ENCODE data around the gene C1QTNF9. TPM values are rescaled to one million over a fixed set of nuclear protein-coding genes. Genes with fewer than 3 reads are reported as not detected.

The C1QTNF9 gene
- total RNA-seq, 1 experiment from 2014 or later, result not detected

- H3K27me3 ChIP-seq, result no peaks in the 10 kb centered on the region
- no peak overlapping the region for H3K4me3 ChIP-seq
- H3K36me3 ChIP-seq, result no peaks in the 10 kb centered on the region
- no peak for DNase-seq
- H3K9me3 ChIP-seq, result no peaks in the 10 kb centered on the region
Measured at GRCh38 chr13:24277761-24278160, 31.6 kb upstream of the C1QTNF9 start.

GRCh38 chr13:24279327-24280110 lies 29.9 kb upstream of the C1QTNF9 start:
- no peak for DNase-seq
- Histone ChIP-seq H3K9me3 (no peaks in the 10 kb centered on the region), H3K4me3 (no peak overlapping the region), H3K36me3 (no peaks in the 10 kb centered on the region; the same call in 1 of the 2 replicates), H3K27me3 (no peaks in the 10 kb centered on the region)

GRCh38 chr13:24280720-24281119 lies 28.7 kb upstream of the C1QTNF9 start:
- Histone ChIP-seq H3K9me3 (no peaks in the 10 kb centered on the region), H3K27me3 (no peaks in the 10 kb centered on the region), H3K4me3 (no peak overlapping the region), H3K36me3 (no peaks in the 10 kb centered on the region; the same call in 1 of the 2 replicates)
- DNase-seq, result no peak

GRCh38 chr13:24281188-24282008 lies 28.0 kb upstream of the C1QTNF9 start:
- H3K4me3 ChIP-seq, result no peak overlapping the region
- H3K27me3 ChIP-seq, result no peaks in the 10 kb centered on the region
- H3K36me3 ChIP-seq, result no peaks in the 10 kb centered on the region; the same call in 1 of the 2 replicates
- no peak for DNase-seq
- no peaks in the 10 kb centered on the region for H3K9me3 ChIP-seq

GRCh38 chr13:24282256-24282655 lies 27.1 kb upstream of the C1QTNF9 start:
- Histone ChIP-seq H3K27me3 (no peaks in the 10 kb centered on the region), H3K36me3 (no peaks in the 10 kb centered on the region; the same call in 1 of the 2 replicates), H3K4me3 (no peak overlapping the region), H3K9me3 (no peaks in the 10 kb centered on the region)
- DNase-seq, result no peak

- Histone ChIP-seq H3K4me3 (no peak overlapping the region), H3K27me3 (no peaks in the 10 kb centered on the region), H3K36me3 (no peaks in the 10 kb centered on the region; the same call in 1 of the 2 replicates), H3K9me3 (no peaks in the 10 kb centered on the region)
- no peak for DNase-seq
Measured at GRCh38 chr13:24284889-24285565, 24.4 kb upstream of the C1QTNF9 start.

- no peaks in the 10 kb centered on the region for H3K27me3 ChIP-seq
- no peak for DNase-seq
- no peaks in the 10 kb centered on the region for H3K9me3 ChIP-seq
- no peaks in the 10 kb centered on the region; the same call in 1 of the 2 replicates for H3K36me3 ChIP-seq
- no peak overlapping the region for H3K4me3 ChIP-seq
Measured at GRCh38 chr13:24286624-24287023, 22.8 kb upstream of the C1QTNF9 start.

GRCh38 chr13:24287748-24288287 lies 21.6 kb upstream of the C1QTNF9 start:
- Histone ChIP-seq H3K4me3 (no peak overlapping the region), H3K9me3 (no peaks in the 10 kb centered on the region), H3K36me3 (no peaks in the 10 kb centered on the region; the same call in 1 of the 2 replicates), H3K27me3 (no peaks in the 10 kb centered on the region)
- DNase-seq, result no peak

- H3K4me3 ChIP-seq, result no peak overlapping the region
- no peak for DNase-seq
- H3K9me3 ChIP-seq, result no peaks in the 10 kb centered on the region
- no peaks in the 10 kb centered on the region for H3K27me3 ChIP-seq
- no peaks in the 10 kb centered on the region; the same call in 1 of the 2 replicates for H3K36me3 ChIP-seq
Measured at GRCh38 chr13:24288870-24289269, 20.5 kb upstream of the C1QTNF9 start.

- H3K36me3 ChIP-seq, result peaks cover 3% of the 10 kb centered on the region; the same call in 1 of the 2 replicates
- DNase-seq, result no peak
- H3K9me3 ChIP-seq, result no peaks in the 10 kb centered on the region
- H3K4me3 ChIP-seq, result no peak overlapping the region
- no peaks in the 10 kb centered on the region for H3K27me3 ChIP-seq
Measured at GRCh38 chr13:24290280-24290932, 19.0 kb upstream of the C1QTNF9 start.

- DNase-seq, result no peak
- H3K27me3 ChIP-seq, result no peaks in the 10 kb centered on the region
- H3K36me3 ChIP-seq, result peaks cover 3% of the 10 kb centered on the region; the same call in 1 of the 2 replicates
- H3K9me3 ChIP-seq, result no peaks in the 10 kb centered on the region
- no peak overlapping the region for H3K4me3 ChIP-seq
Measured at GRCh38 chr13:24292481-24292880, 16.9 kb upstream of the C1QTNF9 start.

- no peak for DNase-seq
Measured at GRCh38 chr13:24293746-24294145, 15.6 kb upstream of the C1QTNF9 start.

GRCh38 chr13:24299488-24300114 lies 9.8 kb upstream of the C1QTNF9 start:
- Histone ChIP-seq H3K4me3 (no peak overlapping the region), H3K36me3 (peaks cover under 1% of the 10 kb centered on the region; the same call in 1 of the 2 replicates), H3K9me3 (no peaks in the 10 kb centered on the region), H3K27me3 (no peaks in the 10 kb centered on the region)
- DNase-seq, result no peak

More at GRCh38 chr13:24293746-24294145, 15.6 kb upstream of the C1QTNF9 start:
- H3K27me3 ChIP-seq, result no peaks in the 10 kb centered on the region
- H3K9me3 ChIP-seq, result no peaks in the 10 kb centered on the region
- no peak overlapping the region for H3K4me3 ChIP-seq
- peaks cover 3% of the 10 kb centered on the region; the same call in 1 of the 2 replicates for H3K36me3 ChIP-seq

GRCh38 chr13:24301434-24301833 lies 7.9 kb upstream of the C1QTNF9 start:
- H3K9me3 ChIP-seq, result no peaks in the 10 kb centered on the region
- H3K27me3 ChIP-seq, result no peaks in the 10 kb centered on the region
- H3K36me3 ChIP-seq, result no peaks in the 10 kb centered on the region; the same call in 1 of the 2 replicates
- DNase-seq, result no peak
- no peak overlapping the region for H3K4me3 ChIP-seq

- Histone ChIP-seq H3K9me3 (no peaks in the 10 kb centered on the region), H3K27me3 (no peaks in the 10 kb centered on the region), H3K4me3 (no peak overlapping the region), H3K36me3 (no peaks in the 10 kb centered on the region; the same call in 1 of the 2 replicates)
- DNase-seq, result no peak
Measured at GRCh38 chr13:24301911-24302310, 7.5 kb upstream of the C1QTNF9 start.

- Histone ChIP-seq H3K27me3 (no peaks in the 10 kb centered on the region), H3K4me3 (no peak overlapping the region), H3K36me3 (no peaks in the 10 kb centered on the region; the same call in 1 of the 2 replicates), H3K9me3 (no peaks in the 10 kb centered on the region)
- DNase-seq, result no peak
Measured at GRCh38 chr13:24304620-24305019, 4.8 kb upstream of the C1QTNF9 start.
